ENCODE results near the gene CBLB. TPM values are rescaled to one million over a fixed set of nuclear protein-coding genes. Genes with fewer than 3 reads are reported as not detected.

Gene CBLB
- polyA plus RNA-seq, 4 donors = 8.8 to 29.8 (median 12.9) TPM

DNA sequence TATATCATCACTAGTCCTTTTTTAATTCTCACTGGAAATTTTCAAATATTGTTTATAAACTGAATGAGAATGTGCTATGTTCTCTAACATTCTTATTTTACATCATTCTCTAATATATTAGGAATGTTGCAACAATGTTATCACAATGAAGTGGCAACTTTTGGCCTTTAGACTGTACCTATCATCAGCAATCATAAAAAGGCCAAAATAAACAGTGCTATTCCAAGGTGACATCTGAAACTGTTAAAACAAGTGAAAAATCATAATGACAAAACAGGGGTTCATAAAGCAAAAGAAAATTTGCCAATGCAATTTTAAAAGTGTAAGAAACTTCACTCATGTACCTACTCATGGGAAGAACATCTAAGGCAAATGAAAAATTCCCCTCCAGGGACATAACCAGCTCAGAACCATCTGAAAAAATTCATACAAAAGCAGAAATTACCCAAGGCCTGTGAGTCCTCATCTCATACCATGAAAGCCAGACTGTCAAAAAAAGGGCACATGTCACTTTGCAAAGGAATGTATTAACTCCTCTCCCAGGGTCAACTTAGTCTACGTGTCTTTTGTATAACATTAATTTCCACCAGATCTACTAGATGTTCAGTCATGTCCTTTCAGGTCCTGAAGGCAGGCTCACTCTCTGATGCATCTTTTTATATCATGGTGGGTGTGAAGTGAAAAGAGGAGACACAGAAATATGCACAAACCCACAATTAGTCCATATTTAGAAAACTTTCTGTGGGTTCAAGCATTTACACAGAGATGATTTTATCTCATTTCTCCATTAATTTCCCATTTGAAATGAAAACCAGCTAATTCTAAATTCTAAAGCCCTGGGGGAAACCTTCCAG lies 211.9 kb downstream of the CBLB start:
- WGBS, 3 donors = 87 to 91% (median 90%) methylated on average over 1 of the region's 1 CpG
- Histone ChIP-seq H3K9me3 (ENCODE audit: control insufficient read depth in 2 of 2, insufficient read depth in 1 of 2, low read depth in 1 of 2, low read length in 1 of 2) (no peaks in the 10 kb centered on the region), H3K27me3 (ENCODE audit: control insufficient read depth in 3 of 3, insufficient read depth in 3 of 3, low read length in 3 of 3) (no peaks in the 10 kb centered on the region), H3K4me3 (ENCODE audit: low read depth in 1 of 3, low read length in 3 of 3) (no peak overlapping the region), H3K36me3 (ENCODE audit: control insufficient read depth in 3 of 3, insufficient read depth in 2 of 3, low read depth in 1 of 3, low read length in 3 of 3) (peaks cover 0 to 14% (median 5%) of the 10 kb centered on the region in 3 donors), H3K27ac (ENCODE audit: low read depth in 1 of 3, low read length in 2 of 3) (no peak overlapping the region), H3K4me1 (ENCODE audit: control insufficient read depth in 3 of 3, insufficient read depth in 2 of 3, low read depth in 1 of 3, low read length in 2 of 3) (peaks cover 0 to 7% (median 0%) of the 10 kb centered on the region in 3 donors)
- FAIRE-seq = no peak
- DNase-seq = peak; percentile 31 to 58

DNA sequence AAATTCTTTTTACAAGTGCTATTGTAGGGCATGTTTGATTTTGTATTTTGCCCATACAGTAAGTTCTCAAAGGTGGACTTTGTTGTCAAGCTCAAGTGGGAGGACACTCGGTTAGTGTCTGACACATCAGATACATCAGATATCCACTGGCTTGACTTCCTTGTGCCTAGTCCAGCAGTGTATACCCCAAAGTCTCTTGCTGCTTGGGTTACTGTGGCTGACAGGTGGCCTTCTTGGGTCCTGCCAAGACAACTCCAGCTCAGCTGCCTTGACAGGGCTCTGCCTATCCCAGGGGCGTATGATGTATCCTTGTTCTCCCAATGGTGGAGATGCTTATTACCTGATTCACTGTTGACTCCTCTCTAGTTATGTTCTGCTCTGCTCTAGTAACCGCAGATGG lies 214.9 kb downstream of the CBLB start:
- Histone ChIP-seq H3K27ac (ENCODE audit: low read depth in 1 of 3, low read length in 2 of 3) (no peak overlapping the region), H3K9me3 (ENCODE audit: control insufficient read depth in 2 of 2, insufficient read depth in 1 of 2, low read depth in 1 of 2, low read length in 1 of 2) (no peaks in the 10 kb centered on the region), H3K4me1 (ENCODE audit: control insufficient read depth in 3 of 3, insufficient read depth in 2 of 3, low read depth in 1 of 3, low read length in 2 of 3) (peaks cover 0 to 11% (median 0%) of the 10 kb centered on the region in 3 donors), H3K27me3 (ENCODE audit: control insufficient read depth in 3 of 3, insufficient read depth in 3 of 3, low read length in 3 of 3) (no peaks in the 10 kb centered on the region), H3K36me3 (ENCODE audit: control insufficient read depth in 3 of 3, insufficient read depth in 2 of 3, low read depth in 1 of 3, low read length in 3 of 3) (peaks cover 0 to 4% (median 3%) of the 10 kb centered on the region in 3 donors), H3K4me3 (ENCODE audit: low read depth in 1 of 3, low read length in 3 of 3) (no peak overlapping the region)
- no peak for FAIRE-seq
- 92 to 95% (median 93%) methylated on average over 3 of the region's 3 CpGs for WGBS, 3 donors
- DNase-seq = no peak

DNA sequence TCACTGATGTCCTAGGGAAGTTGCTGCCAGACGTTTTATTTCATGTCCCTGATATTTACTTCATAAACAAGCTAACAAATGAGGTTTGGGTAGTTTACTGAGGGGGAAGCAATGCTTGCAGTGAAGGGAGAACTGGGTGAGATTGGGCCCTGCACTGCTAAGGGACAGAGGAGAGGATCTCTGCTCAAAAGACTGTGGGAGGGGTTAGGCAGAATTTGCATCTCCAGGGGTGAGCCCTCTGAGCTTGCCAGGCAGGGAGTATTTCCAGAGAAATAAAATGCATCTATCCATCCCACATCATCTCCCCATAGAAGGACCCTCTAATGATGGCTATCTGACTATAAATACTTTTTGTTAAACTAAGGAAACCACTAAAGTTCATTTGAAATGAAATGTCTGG lies 215.6 kb downstream of the CBLB start:
- Histone ChIP-seq H3K4me1 (ENCODE audit: control insufficient read depth in 3 of 3, insufficient read depth in 2 of 3, low read depth in 1 of 3, low read length in 2 of 3) (peaks cover 0 to 11% (median 0%) of the 10 kb centered on the region in 3 donors), H3K27ac (ENCODE audit: low read depth in 1 of 3, low read length in 2 of 3) (no peak overlapping the region), H3K27me3 (ENCODE audit: control insufficient read depth in 3 of 3, insufficient read depth in 3 of 3, low read length in 3 of 3) (no peaks in the 10 kb centered on the region), H3K9me3 (ENCODE audit: control insufficient read depth in 2 of 2, insufficient read depth in 1 of 2, low read depth in 1 of 2, low read length in 1 of 2) (no peaks in the 10 kb centered on the region), H3K4me3 (ENCODE audit: low read depth in 1 of 3, low read length in 3 of 3) (no peak overlapping the region), H3K36me3 (ENCODE audit: control insufficient read depth in 3 of 3, insufficient read depth in 2 of 3, low read depth in 1 of 3, low read length in 3 of 3) (no peaks in the 10 kb centered on the region)
- WGBS, 3 donors = 19 to 39% (median 36%) methylated on average over 1 of the region's 1 CpG
- DNase-seq = no peak
- FAIRE-seq = no peak

GRCh38 chr3:105649480-105649879 lies 219.3 kb downstream of the CBLB start:
- WGBS, 3 donors = 47 to 60% (median 51%) methylated on average over 3 of the region's 3 CpGs
- H3K36me3 ChIP-seq (ENCODE audit: control insufficient read depth in 3 of 3, insufficient read depth in 2 of 3, low read depth in 1 of 3, low read length in 3 of 3) = no peaks in the 10 kb centered on the region
- H3K27ac ChIP-seq (ENCODE audit: low read depth in 1 of 3, low read length in 2 of 3) = no peak overlapping the region
- H3K27me3 ChIP-seq (ENCODE audit: control insufficient read depth in 3 of 3, insufficient read depth in 3 of 3, low read length in 3 of 3) = no peaks in the 10 kb centered on the region
- no peak for DNase-seq
- H3K9me3 ChIP-seq (ENCODE audit: control insufficient read depth in 2 of 2, insufficient read depth in 1 of 2, low read depth in 1 of 2, low read length in 1 of 2) = no peaks in the 10 kb centered on the region
- FAIRE-seq = no peak
- peaks cover 0 to 4% (median 0%) of the 10 kb centered on the region in 3 donors for H3K4me1 ChIP-seq (ENCODE audit: control insufficient read depth in 3 of 3, insufficient read depth in 2 of 3, low read depth in 1 of 3, low read length in 2 of 3)
- H3K4me3 ChIP-seq (ENCODE audit: low read depth in 1 of 3, low read length in 3 of 3) = no peak overlapping the region

GRCh38 chr3:105647047-105647446 lies 221.8 kb downstream of the CBLB start:
- no peak overlapping the region for H3K27ac ChIP-seq (ENCODE audit: low read depth in 1 of 3, low read length in 2 of 3)
- 65 to 73% (median 73%) methylated on average over 2 of the region's 2 CpGs for WGBS, 3 donors
- H3K4me3 ChIP-seq (ENCODE audit: low read depth in 1 of 3, low read length in 3 of 3) = no peak overlapping the region
- H3K36me3 ChIP-seq (ENCODE audit: control insufficient read depth in 3 of 3, insufficient read depth in 2 of 3, low read depth in 1 of 3, low read length in 3 of 3) = no peaks in the 10 kb centered on the region
- DNase-seq = peak; percentile 47 to 73
- no peaks in the 10 kb centered on the region for H3K9me3 ChIP-seq (ENCODE audit: control insufficient read depth in 2 of 2, insufficient read depth in 1 of 2, low read depth in 1 of 2, low read length in 1 of 2)
- no peak for FAIRE-seq
- H3K27me3 ChIP-seq (ENCODE audit: control insufficient read depth in 3 of 3, insufficient read depth in 3 of 3, low read length in 3 of 3) = no peaks in the 10 kb centered on the region
- H3K4me1 ChIP-seq (ENCODE audit: control insufficient read depth in 3 of 3, insufficient read depth in 2 of 3, low read depth in 1 of 3, low read length in 2 of 3) = peaks cover 0 to 4% (median 0%) of the 10 kb centered on the region in 3 donors

DNA sequence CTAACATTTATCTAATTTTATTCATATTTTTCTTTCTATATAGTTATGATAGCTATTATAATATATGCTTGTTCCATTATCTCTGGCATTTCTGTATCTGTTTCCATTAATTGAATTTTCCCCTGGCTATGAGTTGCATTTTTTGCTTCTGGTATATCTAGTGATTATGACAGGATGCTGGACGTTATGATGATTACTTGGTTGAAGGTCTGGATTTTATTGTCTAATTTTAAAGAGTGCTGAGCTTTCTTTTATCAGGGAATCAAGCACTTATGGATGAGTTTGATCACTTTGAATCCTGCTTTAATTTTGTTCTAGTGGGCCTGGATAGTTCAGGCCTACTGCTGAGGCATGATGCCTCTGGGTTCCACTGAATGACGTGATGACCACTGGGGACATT lies 229.7 kb downstream of the CBLB start:
- H3K27ac ChIP-seq (ENCODE audit: low read depth in 1 of 3, low read length in 2 of 3) = no peak overlapping the region
- no peaks in the 10 kb centered on the region for H3K36me3 ChIP-seq (ENCODE audit: control insufficient read depth in 3 of 3, insufficient read depth in 2 of 3, low read depth in 1 of 3, low read length in 3 of 3)
- no peak overlapping the region for H3K4me3 ChIP-seq (ENCODE audit: low read depth in 1 of 3, low read length in 3 of 3)
- FAIRE-seq (no peak), DNase-seq (no peak)
- no peaks in the 10 kb centered on the region for H3K4me1 ChIP-seq (ENCODE audit: control insufficient read depth in 3 of 3, insufficient read depth in 2 of 3, low read depth in 1 of 3, low read length in 2 of 3)
- peaks cover 0 to 5% of the 10 kb centered on the region in 2 donors for H3K9me3 ChIP-seq (ENCODE audit: control insufficient read depth in 2 of 2, insufficient read depth in 1 of 2, low read depth in 1 of 2, low read length in 1 of 2)
- no peaks in the 10 kb centered on the region for H3K27me3 ChIP-seq (ENCODE audit: control insufficient read depth in 3 of 3, insufficient read depth in 3 of 3, low read length in 3 of 3)
- 84 to 89% (median 86%) methylated on average over 2 of the region's 2 CpGs for WGBS, 3 donors

DNA sequence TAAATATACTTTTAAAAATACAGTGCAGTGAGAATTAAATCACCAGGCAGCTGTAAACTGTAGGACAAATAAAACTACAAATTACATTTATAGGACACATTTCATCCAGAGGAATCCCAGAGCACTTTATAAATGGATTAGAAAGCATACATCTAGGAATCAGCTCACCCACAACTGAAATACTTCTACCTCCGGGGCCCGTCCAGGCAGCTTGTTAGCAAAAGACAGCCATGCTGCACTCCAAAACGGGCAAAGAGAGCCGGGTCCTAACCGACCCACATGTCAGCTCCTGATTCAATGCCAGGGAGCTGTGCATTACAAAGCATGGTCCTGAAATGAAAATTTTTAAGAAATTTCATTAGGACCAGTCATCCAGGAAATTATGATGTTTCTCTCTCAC lies 234.1 kb downstream of the CBLB start:
- Histone ChIP-seq H3K4me3 (ENCODE audit: low read depth in 1 of 3, low read length in 3 of 3) (no peak overlapping the region), H3K4me1 (ENCODE audit: control insufficient read depth in 3 of 3, insufficient read depth in 2 of 3, low read depth in 1 of 3, low read length in 2 of 3) (no peaks in the 10 kb centered on the region), H3K27me3 (ENCODE audit: control insufficient read depth in 3 of 3, insufficient read depth in 3 of 3, low read length in 3 of 3) (no peaks in the 10 kb centered on the region), H3K9me3 (ENCODE audit: control insufficient read depth in 2 of 2, insufficient read depth in 1 of 2, low read depth in 1 of 2, low read length in 1 of 2) (no peaks in the 10 kb centered on the region), H3K36me3 (ENCODE audit: control insufficient read depth in 3 of 3, insufficient read depth in 2 of 3, low read depth in 1 of 3, low read length in 3 of 3) (no peaks in the 10 kb centered on the region), H3K27ac (ENCODE audit: low read depth in 1 of 3, low read length in 2 of 3) (no peak overlapping the region)
- DNase-seq (no peak), FAIRE-seq (no peak)
- 84 to 92% (median 91%) methylated on average over 5 of the region's 5 CpGs for WGBS, 3 donors

- DNase-seq = no peak
- Histone ChIP-seq H3K36me3 (ENCODE audit: control insufficient read depth in 3 of 3, insufficient read depth in 2 of 3, low read depth in 1 of 3, low read length in 3 of 3) (no peaks in the 10 kb centered on the region), H3K27me3 (ENCODE audit: control insufficient read depth in 3 of 3, insufficient read depth in 3 of 3, low read length in 3 of 3) (no peaks in the 10 kb centered on the region), H3K27ac (ENCODE audit: low read depth in 1 of 3, low read length in 2 of 3) (no peak overlapping the region), H3K4me3 (ENCODE audit: low read depth in 1 of 3, low read length in 3 of 3) (no peak overlapping the region), H3K9me3 (ENCODE audit: control insufficient read depth in 2 of 2, insufficient read depth in 1 of 2, low read depth in 1 of 2, low read length in 1 of 2) (no peaks in the 10 kb centered on the region), H3K4me1 (ENCODE audit: control insufficient read depth in 3 of 3, insufficient read depth in 2 of 3, low read depth in 1 of 3, low read length in 2 of 3) (no peaks in the 10 kb centered on the region)
- FAIRE-seq = no peak
Observed at GRCh38 chr3:105629718-105630117, 239.1 kb downstream of the CBLB start.

DNA sequence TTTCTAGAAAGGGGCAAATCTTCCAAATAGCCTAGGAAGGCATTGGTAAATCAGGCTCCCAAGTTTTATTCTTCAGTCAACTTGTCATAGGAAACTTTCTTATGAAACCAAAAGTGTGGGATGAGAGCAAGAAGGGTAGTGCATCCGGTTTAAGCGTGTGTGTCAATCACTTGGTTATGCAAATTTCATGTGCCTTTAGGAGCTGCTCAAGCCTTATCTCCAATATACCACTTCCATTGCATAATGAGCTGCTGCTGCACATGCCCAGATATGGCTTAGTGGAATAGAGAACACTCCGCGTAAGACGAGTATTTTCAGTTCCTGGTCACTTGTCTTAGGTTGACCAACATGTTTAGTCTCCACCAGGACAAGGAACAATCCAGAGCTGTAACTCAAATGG lies 242.1 kb downstream of the CBLB start:
- no peaks in the 10 kb centered on the region for H3K36me3 ChIP-seq (ENCODE audit: control insufficient read depth in 3 of 3, insufficient read depth in 2 of 3, low read depth in 1 of 3, low read length in 3 of 3)
- no peaks in the 10 kb centered on the region for H3K9me3 ChIP-seq (ENCODE audit: control insufficient read depth in 2 of 2, insufficient read depth in 1 of 2, low read depth in 1 of 2, low read length in 1 of 2)
- FAIRE-seq (no peak), DNase-seq (no peak)
- H3K27me3 ChIP-seq (ENCODE audit: control insufficient read depth in 3 of 3, insufficient read depth in 3 of 3, low read length in 3 of 3) = no peaks in the 10 kb centered on the region
- no peak overlapping the region for H3K27ac ChIP-seq (ENCODE audit: low read depth in 1 of 3, low read length in 2 of 3)
- H3K4me3 ChIP-seq (ENCODE audit: low read depth in 1 of 3, low read length in 3 of 3) = no peak overlapping the region
- 91 to 95% (median 93%) methylated on average over 5 of the region's 5 CpGs for WGBS, 3 donors
- no peaks in the 10 kb centered on the region for H3K4me1 ChIP-seq (ENCODE audit: control insufficient read depth in 3 of 3, insufficient read depth in 2 of 3, low read depth in 1 of 3, low read length in 2 of 3)

All from small intestine (tissue), 7 donors.